ENCODE data around the gene GABBR2. TPM values are rescaled to one million over a fixed set of nuclear protein-coding genes. Genes with fewer than 3 reads are reported as not detected.

GABBR2 gene
- total RNA-seq, 2 donors from 2014 or later = not detected

- intact Hi-C loops (cut with DNase I, micrococcal nuclease) = loop anchor here in 1 of 2 donors (10.0 kb wide), 1 partner anchor 458 kb away; no protein-coding TSS in a partner anchor
- ATAC-seq (no peak), DNase-seq (no peak)
These were observed 392.1 kb downstream of the GABBR2 start for GRCh38 chr9:98316445-98317133.

- peak; percentile 82 for ATAC-seq
- peak; percentile 49 to 86 for DNase-seq
- intact Hi-C loops (cut with DNase I, micrococcal nuclease) = loop anchor here in 1 of 2 donors (10.0 kb wide), 1 partner anchor 459 kb away; no protein-coding TSS in a partner anchor
These were observed 393.1 kb downstream of the GABBR2 start for GRCh38 chr9:98315551-98316060.

GRCh38 chr9:98315067-98315453 lies 393.7 kb downstream of the GABBR2 start:
- ATAC-seq (no peak), DNase-seq (no peak)
- intact Hi-C loops (cut with DNase I, micrococcal nuclease) = loop anchor here in 1 of 2 donors (10.0 kb wide), 1 partner anchor 460 kb away; no protein-coding TSS in a partner anchor

- intact Hi-C loops (cut with DNase I, micrococcal nuclease) = loop anchor here in 1 of 2 donors (10.0 kb wide), 1 partner anchor 460 kb away; no protein-coding TSS in a partner anchor
- DNase-seq (no peak), ATAC-seq (no peak)
These were observed 394.2 kb downstream of the GABBR2 start for GRCh38 chr9:98314381-98315066.

GRCh38 chr9:98312365-98312764 lies 396.4 kb downstream of the GABBR2 start:
- ATAC-seq (no peak), DNase-seq (no peak)
- intact Hi-C loops (cut with DNase I, micrococcal nuclease) = loop anchor here in 1 of 2 donors (10.0 kb wide), 1 partner anchor 462 kb away; no protein-coding TSS in a partner anchor

GRCh38 chr9:98311541-98311940 lies 397.2 kb downstream of the GABBR2 start:
- ATAC-seq (no peak), DNase-seq (no peak)
- intact Hi-C loops (cut with DNase I, micrococcal nuclease) = loop anchor here in 1 of 2 donors (10.0 kb wide), 1 partner anchor 463 kb away; no protein-coding TSS in a partner anchor

- intact Hi-C loops (cut with DNase I, micrococcal nuclease) = loop anchor here in 1 of 2 donors (10.0 kb wide), 1 partner anchor 464 kb away; no protein-coding TSS in a partner anchor
- no peak for DNase-seq
- ATAC-seq = no peak
These were observed 397.9 kb downstream of the GABBR2 start for GRCh38 chr9:98310752-98311392.

GRCh38 chr9:98306384-98307145 lies 402.2 kb downstream of the GABBR2 start:
- intact Hi-C loops (cut with DNase I, micrococcal nuclease) = no loop called here
- no peak for DNase-seq
- no peak for ATAC-seq

- DNase-seq (no peak), ATAC-seq (no peak)
- intact Hi-C loops (cut with DNase I, micrococcal nuclease) = no loop called here
These were observed 404.4 kb downstream of the GABBR2 start for GRCh38 chr9:98304381-98304780.

GRCh38 chr9:98303633-98304125 lies 405.1 kb downstream of the GABBR2 start:
- ATAC-seq (no peak), DNase-seq (no peak)
- intact Hi-C loops (cut with DNase I, micrococcal nuclease) = no loop called here

- no peak for DNase-seq
- intact Hi-C loops (cut with DNase I, micrococcal nuclease) = no loop called here
- ATAC-seq = no peak
These were observed 405.6 kb downstream of the GABBR2 start for GRCh38 chr9:98302938-98303632.

- ATAC-seq (no peak), DNase-seq (no peak)
- intact Hi-C loops (cut with DNase I, micrococcal nuclease) = no loop called here
These were observed 406.6 kb downstream of the GABBR2 start for GRCh38 chr9:98302150-98302549.

GRCh38 chr9:98300611-98301010 lies 408.1 kb downstream of the GABBR2 start:
- DNase-seq = no peak
- intact Hi-C loops (cut with DNase I, micrococcal nuclease) = no loop called here
- no peak for ATAC-seq

GRCh38 chr9:98298476-98298875 lies 410.3 kb downstream of the GABBR2 start:
- no peak for DNase-seq
- intact Hi-C loops (cut with DNase I, micrococcal nuclease) = no loop called here
- no peak for ATAC-seq

- no peak for DNase-seq
- intact Hi-C loops (cut with DNase I, micrococcal nuclease) = no loop called here
- no peak for ATAC-seq
These were observed 412.9 kb downstream of the GABBR2 start for GRCh38 chr9:98295824-98296223.

GRCh38 chr9:98291820-98292219 lies 416.9 kb downstream of the GABBR2 start:
- peak; percentile 53 for ATAC-seq
- intact Hi-C loops (cut with DNase I, micrococcal nuclease) = no loop called here
- no peak for DNase-seq

- intact Hi-C loops (cut with DNase I, micrococcal nuclease) = no loop called here
- DNase-seq (no peak), ATAC-seq (no peak)
These were observed 418.3 kb downstream of the GABBR2 start for GRCh38 chr9:98290411-98290810.

Measured in left colon (tissue), 2 donors.